ENCODE results near the gene ZNF423.

Gene ZNF423

DNA sequence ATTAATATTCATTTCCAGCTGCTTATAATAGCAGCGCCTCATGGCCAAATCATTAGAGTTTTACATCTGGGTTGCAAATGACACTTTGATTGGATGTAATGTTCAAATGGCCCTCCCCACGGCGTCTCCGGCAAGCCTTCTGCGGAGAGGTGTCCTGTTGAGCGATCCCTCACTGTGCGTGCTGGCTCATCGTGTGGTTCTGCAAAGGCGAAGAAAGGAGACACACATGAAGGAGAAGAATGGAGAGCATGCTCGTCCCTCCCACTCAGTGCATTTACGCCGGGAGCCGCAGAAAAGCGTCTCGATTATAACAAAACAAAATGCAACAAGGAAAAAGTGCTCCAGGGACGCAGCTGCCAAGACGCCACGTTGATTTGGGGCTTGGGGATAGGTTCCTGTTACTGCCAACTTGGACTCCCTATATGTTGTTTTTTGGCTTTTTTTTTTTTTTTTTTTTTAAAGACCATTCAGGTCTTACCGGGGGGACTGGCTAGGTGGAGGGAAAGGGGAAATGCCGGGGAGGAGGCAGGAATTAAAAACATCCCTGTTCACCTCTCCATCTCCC, 364.7 kb downstream of the ZNF423 start:
- H3K4me3 ChIP-seq: no peak overlapping the region
- no peak for DNase-seq (ENCODE audit: low spot score)
- TF ChIP-seq, protein P1, sequence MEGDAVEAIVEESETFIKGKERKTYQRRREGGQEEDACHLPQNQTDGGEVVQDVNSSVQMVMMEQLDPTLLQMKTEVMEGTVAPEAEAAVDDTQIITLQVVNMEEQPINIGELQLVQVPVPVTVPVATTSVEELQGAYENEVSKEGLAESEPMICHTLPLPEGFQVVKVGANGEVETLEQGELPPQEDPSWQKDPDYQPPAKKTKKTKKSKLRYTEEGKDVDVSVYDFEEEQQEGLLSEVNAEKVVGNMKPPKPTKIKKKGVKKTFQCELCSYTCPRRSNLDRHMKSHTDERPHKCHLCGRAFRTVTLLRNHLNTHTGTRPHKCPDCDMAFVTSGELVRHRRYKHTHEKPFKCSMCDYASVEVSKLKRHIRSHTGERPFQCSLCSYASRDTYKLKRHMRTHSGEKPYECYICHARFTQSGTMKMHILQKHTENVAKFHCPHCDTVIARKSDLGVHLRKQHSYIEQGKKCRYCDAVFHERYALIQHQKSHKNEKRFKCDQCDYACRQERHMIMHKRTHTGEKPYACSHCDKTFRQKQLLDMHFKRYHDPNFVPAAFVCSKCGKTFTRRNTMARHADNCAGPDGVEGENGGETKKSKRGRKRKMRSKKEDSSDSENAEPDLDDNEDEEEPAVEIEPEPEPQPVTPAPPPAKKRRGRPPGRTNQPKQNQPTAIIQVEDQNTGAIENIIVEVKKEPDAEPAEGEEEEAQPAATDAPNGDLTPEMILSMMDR (IDR thresholded peaks at IDR 0.05): no peak
- no peak overlapping the region for H3K27ac ChIP-seq

DNA sequence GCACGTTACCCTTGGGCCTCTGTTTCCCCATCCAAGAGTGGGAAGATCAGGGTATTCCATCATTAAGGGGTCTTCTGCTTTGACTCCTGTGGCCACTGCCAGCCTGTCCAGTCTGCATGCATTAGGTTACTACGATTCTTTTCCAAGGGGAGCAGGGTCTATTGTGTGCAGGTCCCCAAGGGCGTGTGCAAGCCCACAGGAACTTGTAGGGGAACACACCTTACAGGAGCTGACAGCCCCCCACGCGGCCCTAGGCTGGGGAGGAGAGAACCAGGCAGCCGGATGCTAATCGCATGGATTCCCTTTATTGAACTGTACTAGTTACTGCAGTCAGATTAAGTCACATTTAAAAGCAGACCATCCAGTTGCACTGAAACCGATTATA, 365.6 kb downstream of the ZNF423 start:
- H3K4me3 ChIP-seq: no peak overlapping the region
- TF ChIP-seq, protein P1 (IDR thresholded peaks at IDR 0.05): no peak
- no peak overlapping the region for H3K27ac ChIP-seq
- DNase-seq (ENCODE audit: low spot score): no peak

DNA sequence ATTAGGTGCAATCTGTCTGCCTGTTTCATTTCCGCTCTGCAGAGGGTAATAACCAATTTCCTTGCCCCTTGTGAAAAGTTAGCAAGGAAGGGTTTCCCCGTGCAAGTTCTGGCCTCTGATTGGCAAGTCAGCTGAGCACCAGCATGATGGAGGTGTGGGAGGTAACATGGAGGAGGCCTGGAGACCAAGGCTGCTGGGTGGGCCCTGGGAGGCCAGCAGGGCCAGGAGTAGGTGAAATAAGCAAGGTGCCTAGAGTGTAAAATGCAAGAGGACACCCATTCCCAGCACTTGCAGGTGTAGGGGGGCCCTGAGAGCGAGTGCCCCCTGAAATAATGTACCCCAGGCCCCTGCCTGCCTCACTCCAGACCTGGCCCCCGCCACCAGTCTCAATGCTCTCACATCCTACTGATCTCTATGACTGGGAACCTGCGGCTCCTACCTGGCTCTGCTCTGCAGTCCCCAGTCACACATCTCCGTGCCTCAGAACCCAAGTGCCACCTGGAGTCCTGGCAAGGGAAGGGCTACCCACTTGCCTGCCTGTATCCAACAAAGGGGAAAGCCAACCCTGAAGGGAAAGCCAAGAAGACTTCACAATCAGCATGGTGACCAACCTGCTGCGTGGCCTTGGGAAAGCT, 366.1 kb downstream of the ZNF423 start:
- no peak for DNase-seq (ENCODE audit: low spot score)
- Histone ChIP-seq H3K4me3 (no peak overlapping the region), H3K27ac (no peak overlapping the region)
- TF ChIP-seq, protein P1 (IDR thresholded peaks at IDR 0.05): no peak

DNA sequence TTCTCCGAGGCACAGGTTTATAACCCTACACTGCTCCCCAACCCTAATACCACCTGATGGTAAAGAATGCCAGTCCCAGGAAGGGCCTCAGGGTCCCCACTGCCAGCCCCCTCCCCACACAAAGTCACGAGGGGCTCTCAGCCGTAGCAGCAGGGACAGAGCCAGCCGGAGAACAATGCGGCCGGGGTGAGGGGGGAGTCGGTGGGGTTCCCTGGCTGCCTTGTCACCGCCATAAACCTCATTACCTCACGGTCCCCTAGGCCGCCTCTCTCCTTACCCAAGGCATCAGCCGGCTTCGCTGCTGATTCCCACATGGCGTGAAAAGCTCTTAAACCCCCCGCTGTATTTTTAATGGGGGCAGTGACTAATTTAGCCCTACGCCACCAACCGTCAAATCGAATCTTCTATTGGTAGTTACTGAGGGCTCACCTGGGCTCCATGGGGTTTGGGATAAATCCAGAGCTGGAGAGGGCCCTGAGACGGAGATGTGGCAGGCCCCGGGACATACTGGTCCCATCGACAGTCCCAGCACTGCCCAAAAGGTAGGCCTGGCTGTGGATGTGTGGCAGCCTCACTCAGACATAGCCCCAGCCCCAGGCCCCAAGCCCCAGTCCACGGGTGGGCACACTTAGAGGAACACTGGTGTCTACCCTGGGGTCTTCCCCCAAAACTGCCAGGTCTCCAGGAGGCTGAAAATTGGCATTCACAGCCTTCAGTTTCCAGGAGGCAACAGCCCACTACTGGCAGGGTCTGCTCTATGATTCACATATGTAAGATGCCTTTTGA, 367.0 kb downstream of the ZNF423 start:
- Histone ChIP-seq H3K4me3 (no peak overlapping the region), H3K27ac (no peak overlapping the region)
- no peak for DNase-seq (ENCODE audit: low spot score)
- TF ChIP-seq, protein P1 (IDR thresholded peaks at IDR 0.05): no peak

DNA sequence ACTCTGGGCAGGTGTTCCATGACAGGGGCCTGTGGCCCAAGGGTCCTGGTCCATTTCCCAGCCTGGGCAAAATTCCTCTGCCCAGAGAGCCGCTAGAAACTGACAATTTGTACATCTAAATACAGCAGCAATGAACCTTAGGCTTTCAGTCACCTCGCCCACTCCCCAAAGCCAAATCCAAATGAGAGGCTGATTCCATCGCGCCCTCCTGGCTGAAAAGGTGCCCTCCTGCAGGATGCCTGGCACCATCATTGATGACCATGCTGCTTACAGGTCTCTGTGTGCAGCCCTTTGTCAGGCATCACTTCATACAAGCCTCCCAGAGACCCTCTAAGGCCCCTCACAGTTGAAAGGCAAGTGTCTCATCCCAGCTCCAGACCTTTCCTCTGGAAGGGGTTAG, 367.6 kb downstream of the ZNF423 start:
- TF ChIP-seq, protein P1 (IDR thresholded peaks at IDR 0.05): no peak
- no peak overlapping the region for H3K4me3 ChIP-seq
- no peak overlapping the region for H3K27ac ChIP-seq
- DNase-seq (ENCODE audit: low spot score): no peak

DNA sequence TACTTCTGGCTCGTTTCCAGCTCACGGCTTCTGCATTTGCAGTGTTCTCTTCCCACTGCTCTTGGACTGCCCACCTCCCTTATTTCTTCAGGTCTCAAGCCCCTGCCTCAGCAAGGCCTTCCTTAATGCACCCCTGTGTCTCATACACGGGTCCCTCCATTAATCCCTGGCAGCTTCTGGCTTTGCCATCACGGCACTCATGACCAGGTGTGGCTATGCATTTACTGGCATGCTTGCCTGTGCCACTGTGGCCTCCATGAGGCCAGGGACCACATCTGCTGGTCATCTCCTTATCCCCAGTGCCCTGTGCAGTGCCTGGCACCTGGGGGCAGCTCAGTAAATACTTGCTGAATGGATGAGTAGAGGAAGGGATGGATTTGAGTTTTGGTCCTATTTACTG, 368.2 kb downstream of the ZNF423 start:
- TF ChIP-seq, protein P1 (IDR thresholded peaks at IDR 0.05): no peak
- Histone ChIP-seq H3K4me3 (no peak overlapping the region), H3K27ac (no peak overlapping the region)
- no peak for DNase-seq (ENCODE audit: low spot score)
